Stomach (tissue), 4 donors: ENCODE measurements around the gene PANK4.

Experiments
- EP300 ChIP-seq: sonication (generic); formaldehyde crosslinking; IDR thresholded peaks from one replicate; pipeline ENCODE4 v1.6.1; 2017; ENCODE audit warnings: antibody characterized with exemption
- TF ChIP-seq, protein P1 (sequence below), 7 experiments: fragments of 450-650 bp in 4 of 7; fragments of 200-600 bp in 3 of 7; sonication (generic) in 3 of 7; IDR thresholded peaks; one replicate each; pipeline ENCODE4 v1.5.1; 2016 to 2019; ENCODE audit warnings: antibody characterized with exemption in 7 of 7, control low read depth in 2 of 7, mild to moderate bottlenecking in 1 of 7

DNA sequence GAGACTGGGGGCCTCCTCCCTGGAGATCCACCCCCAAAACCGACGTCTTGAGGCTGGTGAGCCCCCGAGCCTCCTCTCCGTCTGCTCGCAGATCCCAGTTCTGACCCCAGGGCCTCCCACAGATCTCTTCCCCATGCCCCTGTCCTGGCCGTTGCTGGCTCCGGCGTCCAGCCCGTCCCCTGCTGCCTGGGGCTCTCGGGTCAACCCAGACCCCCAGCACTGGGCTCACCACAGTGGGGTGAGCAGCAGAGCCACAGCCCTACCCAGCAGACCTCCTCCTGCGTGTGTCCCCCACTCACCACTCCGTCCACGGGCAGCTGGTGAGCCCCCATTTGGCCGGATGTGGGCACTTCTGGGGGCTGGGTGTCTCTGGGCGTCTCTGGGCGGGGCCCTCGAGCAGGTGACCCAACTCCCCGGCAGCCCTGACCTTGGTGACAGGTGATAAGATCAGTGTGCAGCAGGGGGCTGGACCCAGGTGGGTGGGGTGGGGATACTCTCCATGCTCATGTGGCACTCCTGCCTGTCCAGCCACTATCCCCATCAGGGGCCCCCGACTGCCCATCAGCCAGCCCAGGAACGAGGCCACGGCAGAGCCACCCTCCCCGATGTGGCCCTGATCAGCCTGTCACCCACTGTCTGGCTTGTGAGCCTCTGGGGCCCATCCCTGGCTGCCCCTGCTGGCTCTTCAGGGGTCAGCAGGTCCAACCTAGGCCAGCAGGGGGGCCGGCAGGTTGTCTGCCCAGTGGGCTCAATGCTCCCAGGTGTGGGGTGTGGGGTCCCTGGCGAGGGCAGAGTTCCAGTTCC is 30.5 kb upstream of the PANK4 start:
- TF ChIP-seq, protein P1, sequence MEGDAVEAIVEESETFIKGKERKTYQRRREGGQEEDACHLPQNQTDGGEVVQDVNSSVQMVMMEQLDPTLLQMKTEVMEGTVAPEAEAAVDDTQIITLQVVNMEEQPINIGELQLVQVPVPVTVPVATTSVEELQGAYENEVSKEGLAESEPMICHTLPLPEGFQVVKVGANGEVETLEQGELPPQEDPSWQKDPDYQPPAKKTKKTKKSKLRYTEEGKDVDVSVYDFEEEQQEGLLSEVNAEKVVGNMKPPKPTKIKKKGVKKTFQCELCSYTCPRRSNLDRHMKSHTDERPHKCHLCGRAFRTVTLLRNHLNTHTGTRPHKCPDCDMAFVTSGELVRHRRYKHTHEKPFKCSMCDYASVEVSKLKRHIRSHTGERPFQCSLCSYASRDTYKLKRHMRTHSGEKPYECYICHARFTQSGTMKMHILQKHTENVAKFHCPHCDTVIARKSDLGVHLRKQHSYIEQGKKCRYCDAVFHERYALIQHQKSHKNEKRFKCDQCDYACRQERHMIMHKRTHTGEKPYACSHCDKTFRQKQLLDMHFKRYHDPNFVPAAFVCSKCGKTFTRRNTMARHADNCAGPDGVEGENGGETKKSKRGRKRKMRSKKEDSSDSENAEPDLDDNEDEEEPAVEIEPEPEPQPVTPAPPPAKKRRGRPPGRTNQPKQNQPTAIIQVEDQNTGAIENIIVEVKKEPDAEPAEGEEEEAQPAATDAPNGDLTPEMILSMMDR (IDR thresholded peaks at IDR 0.05) = peak in 1 of 7 experiments; percentile 12
- TF ChIP-seq EP300 = no peak
